Skeletal muscle tissue (tissue), 4 donors: ENCODE measurements around the gene MS4A1. TPM values are rescaled to one million over a fixed set of nuclear protein-coding genes. Genes with fewer than 3 reads are reported as not detected.
"Not testable (repeated sequence)": the region's sequence is repeated elsewhere in the genome, so short reads cannot be mapped to it uniquely, and the experiment has no call there.

ENCODE experiments used
- H3K27ac ChIP-seq: one replicate; pipeline ENCODE4 v1.7.0; 2013; ENCODE audit warnings: mild to moderate bottlenecking, low read depth, low read length, inconsistent platforms
- H3K27me3 ChIP-seq, 3 donors: one replicate each; pipeline ENCODE4 v1.7.0; 2013; ENCODE audit warnings: low read length in 3 of 3; ENCODE audit not compliant: control insufficient read depth in 3 of 3, insufficient read depth in 3 of 3
- H3K36me3 ChIP-seq, 3 donors: one replicate each; pipeline ENCODE4 v1.7.0; 2013; ENCODE audit warnings: low read length in 3 of 3; ENCODE audit not compliant: control insufficient read depth in 3 of 3, insufficient read depth in 3 of 3
- H3K4me1 ChIP-seq, 3 donors: one replicate each; pipeline ENCODE4 v1.7.0; 2013; ENCODE audit warnings: low read length in 3 of 3, mild to moderate bottlenecking in 3 of 3; ENCODE audit not compliant: control insufficient read depth in 3 of 3, insufficient read depth in 3 of 3
- H3K4me3 ChIP-seq, 3 donors: one replicate each; pipeline ENCODE4 v1.7.0; 2013; ENCODE audit warnings: low read length in 3 of 3
- H3K9ac ChIP-seq, 3 donors: one replicate each; pipeline ENCODE4 v1.7.0; 2013; ENCODE audit warnings: low read length in 3 of 3, mild to moderate bottlenecking in 3 of 3, moderate library complexity in 2 of 3, low read depth in 1 of 3
- H3K9me3 ChIP-seq, 3 donors: one replicate each; pipeline ENCODE4 v1.7.0; 2013; ENCODE audit warnings: low read length in 3 of 3; ENCODE audit not compliant: control insufficient read depth in 3 of 3
- total RNA-seq: library from RNA; depleted of rRNA; stranded (reverse); fragments of >200 nt; gene quantifications from one replicate; pipeline ENCODE4 v1.2.3, GENCODE V29; 2014
- donor health status: Osteomylitis.

Gene MS4A1
- 1.6 TPM for total RNA-seq

- Histone ChIP-seq H3K4me1 (no peaks in the 10 kb centered on the region), H3K27me3 (no peaks in the 10 kb centered on the region), H3K9ac (no peak within 1 kb of the TSS), H3K4me3 (no peak within 1 kb of the TSS), H3K27ac (no peak within 1 kb of the TSS), H3K36me3 (no peaks in the 10 kb centered on the region), H3K9me3 (no peaks in the 10 kb centered on the region)
Measured at GRCh38 chr11:60455531-60456042, at the start of gene MS4A1. TSS of gene MS4A1 (plus strand) at chr11:60455847. CDS start at chr11:60462375, 6,528 bp downstream.

GRCh38 chr11:60420015-60420414 is 35.6 kb upstream of the MS4A1 start:
- no peaks in the 10 kb centered on the region for H3K27me3 ChIP-seq
- H3K4me3 ChIP-seq, result no peak overlapping the region
- peaks cover 0 to 7% (median 3%) of the 10 kb centered on the region in 3 donors for H3K9me3 ChIP-seq
- no peaks in the 10 kb centered on the region for H3K36me3 ChIP-seq
- H3K9ac ChIP-seq, result no peak overlapping the region
- H3K4me1 ChIP-seq, result no peaks in the 10 kb centered on the region
- H3K27ac ChIP-seq, result no peak overlapping the region

GRCh38 chr11:60422609-60423008 is 33.0 kb upstream of the MS4A1 start:
- Histone ChIP-seq H3K9me3 (peaks cover 0 to 7% (median 2%) of the 10 kb centered on the region in 3 donors), H3K4me3 (no peak overlapping the region), H3K27ac (no peak overlapping the region), H3K27me3 (no peaks in the 10 kb centered on the region), H3K9ac (no peak overlapping the region), H3K4me1 (no peaks in the 10 kb centered on the region), H3K36me3 (no peaks in the 10 kb centered on the region)

GRCh38 chr11:60428517-60428916 is 27.1 kb upstream of the MS4A1 start:
- Histone ChIP-seq H3K9ac (no peak overlapping the region), H3K27ac (no peak overlapping the region), H3K27me3 (no peaks in the 10 kb centered on the region), H3K4me3 (no peak overlapping the region), H3K9me3 (no peaks in the 10 kb centered on the region), H3K4me1 (no peaks in the 10 kb centered on the region), H3K36me3 (no peaks in the 10 kb centered on the region)

DNA sequence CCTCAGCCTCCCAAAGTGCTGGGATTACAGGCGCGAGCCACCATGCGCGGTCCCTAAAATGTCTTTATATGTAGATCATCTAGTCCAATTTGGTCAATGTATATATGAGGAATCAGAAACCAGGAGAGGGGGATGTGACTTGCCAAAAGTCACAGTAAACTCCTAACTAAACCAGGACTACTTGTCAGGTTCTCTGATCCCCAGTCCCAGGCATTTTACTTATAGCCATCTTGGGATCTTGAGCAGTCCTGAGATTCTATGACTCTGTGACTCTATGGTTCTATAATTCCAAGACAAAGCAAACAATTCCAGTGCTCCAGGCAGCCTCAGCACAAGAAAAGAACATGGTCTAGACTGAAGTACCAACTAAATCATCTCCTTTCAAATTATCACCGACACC is 26.4 kb upstream of the MS4A1 start, which contains the start of gene MS4A5:
MS4A5 (plus strand) TSS at position 301 of the 400 bp plus-strand sequence. CDS start 103 bp downstream, outside the sequence.
- no peaks in the 10 kb centered on the region for H3K9me3 ChIP-seq
- no peak within 1 kb of the TSS for H3K4me3 ChIP-seq
- H3K36me3 ChIP-seq, result no peaks in the 10 kb centered on the region
- H3K27ac ChIP-seq, result no peak within 1 kb of the TSS
- H3K27me3 ChIP-seq, result no peaks in the 10 kb centered on the region
- H3K9ac ChIP-seq, result no peak within 1 kb of the TSS
- no peaks in the 10 kb centered on the region for H3K4me1 ChIP-seq

GRCh38 chr11:60431251-60431650 is 24.4 kb upstream of the MS4A1 start:
- no peak overlapping the region for H3K4me3 ChIP-seq
- H3K9me3 ChIP-seq, result no peaks in the 10 kb centered on the region
- no peak overlapping the region for H3K9ac ChIP-seq
- H3K36me3 ChIP-seq, result no peaks in the 10 kb centered on the region
- no peak overlapping the region for H3K27ac ChIP-seq
- H3K4me1 ChIP-seq, result no peaks in the 10 kb centered on the region
- no peaks in the 10 kb centered on the region for H3K27me3 ChIP-seq

GRCh38 chr11:60433401-60433800 is 22.2 kb upstream of the MS4A1 start:
- no peaks in the 10 kb centered on the region for H3K27me3 ChIP-seq
- H3K9me3 ChIP-seq, result no peaks in the 10 kb centered on the region
- H3K4me3 ChIP-seq, result no peak overlapping the region
- H3K27ac ChIP-seq, result no peak overlapping the region
- no peaks in the 10 kb centered on the region for H3K36me3 ChIP-seq
- no peaks in the 10 kb centered on the region for H3K4me1 ChIP-seq
- H3K9ac ChIP-seq, result no peak overlapping the region

DNA sequence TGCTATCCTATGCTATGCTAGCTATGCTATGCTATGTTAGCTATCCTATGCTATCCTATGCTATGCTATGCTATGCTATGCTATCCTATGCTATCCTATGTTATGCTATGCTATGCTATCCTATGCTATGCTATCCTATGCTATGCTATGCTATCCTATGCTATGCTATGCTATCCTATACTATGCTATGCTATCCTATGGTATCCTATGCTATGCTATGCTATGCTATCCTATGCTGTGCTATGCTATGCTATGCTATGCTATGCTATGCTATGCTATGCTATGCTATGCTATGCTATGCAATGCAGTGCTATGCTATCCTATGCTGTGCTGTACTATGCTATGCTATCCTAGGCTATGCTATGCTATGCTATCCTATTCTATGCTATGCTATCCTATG is 8.6 kb upstream of the MS4A1 start:
- Histone ChIP-seq H3K27ac (no peak overlapping the region), H3K27me3 (no peaks in the 10 kb centered on the region), H3K4me3 (no peak overlapping the region), H3K4me1 (no peaks in the 10 kb centered on the region), H3K9ac (no peak overlapping the region), H3K36me3 (no peaks in the 10 kb centered on the region), H3K9me3 (peaks cover 0 to 2% (median 0%) of the 10 kb centered on the region in 3 donors)

- Histone ChIP-seq H3K27ac (no peak overlapping the region), H3K9ac (no peak overlapping the region), H3K4me3 (no peak overlapping the region), H3K27me3 (no peaks in the 10 kb centered on the region), H3K9me3 (peaks cover 0 to 2% (median 0%) of the 10 kb centered on the region in 3 donors), H3K4me1 (no peaks in the 10 kb centered on the region), H3K36me3 (no peaks in the 10 kb centered on the region)
Measured at GRCh38 chr11:60447846-60448245, 7.8 kb upstream of the MS4A1 start.

DNA sequence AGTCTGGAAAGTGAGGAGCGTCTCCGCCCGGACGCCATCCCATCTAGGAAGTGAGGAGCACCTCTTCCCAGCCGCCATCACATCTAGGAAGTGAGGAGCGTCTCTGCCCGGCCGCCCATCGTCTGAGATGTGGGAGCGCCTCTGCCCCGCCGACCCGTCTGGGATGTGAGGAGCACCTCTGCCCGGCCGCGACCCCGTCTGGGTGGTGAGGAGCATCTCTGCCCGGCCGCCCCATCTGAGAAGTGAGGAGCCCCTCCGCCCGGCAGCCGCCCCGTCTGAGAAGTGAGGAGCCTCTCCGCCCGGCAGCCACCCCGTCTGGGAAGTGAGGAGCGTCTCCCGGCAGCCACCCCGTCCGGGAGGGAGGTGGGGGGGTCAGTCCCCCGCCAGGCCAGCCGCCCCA is 4.5 kb upstream of the MS4A1 start:
- not testable (repeated sequence) for H3K4me1 ChIP-seq, H3K27ac ChIP-seq, H3K9me3 ChIP-seq, H3K36me3 ChIP-seq, H3K27me3 ChIP-seq, H3K4me3 ChIP-seq, H3K9ac ChIP-seq
